22Rv1 (cell line): Measurements from ENCODE around the gene ALKBH8.
"Not testable (repeated sequence)": the region's sequence is repeated elsewhere in the genome, so short reads cannot be mapped to it uniquely, and the experiment has no call there.

Experiments
- H3K27ac ChIP-seq: fragments of 450-650 bp; 2 replicates; pipeline ENCODE4 v1.5.1; 2017
- ZFX ChIP-seq: fragments of 450-650 bp; IDR thresholded peaks from 2 replicates; pipeline ENCODE4 v1.6.1; 2017; ENCODE audit warnings: antibody characterized with exemption, borderline replicate concordance
- TF ChIP-seq, protein P1 (sequence below): fragments of 450-650 bp; IDR thresholded peaks from 2 replicates; pipeline ENCODE4 v1.5.1; 2017; ENCODE audit warnings: mild to moderate bottlenecking

ALKBH8 gene

DNA sequence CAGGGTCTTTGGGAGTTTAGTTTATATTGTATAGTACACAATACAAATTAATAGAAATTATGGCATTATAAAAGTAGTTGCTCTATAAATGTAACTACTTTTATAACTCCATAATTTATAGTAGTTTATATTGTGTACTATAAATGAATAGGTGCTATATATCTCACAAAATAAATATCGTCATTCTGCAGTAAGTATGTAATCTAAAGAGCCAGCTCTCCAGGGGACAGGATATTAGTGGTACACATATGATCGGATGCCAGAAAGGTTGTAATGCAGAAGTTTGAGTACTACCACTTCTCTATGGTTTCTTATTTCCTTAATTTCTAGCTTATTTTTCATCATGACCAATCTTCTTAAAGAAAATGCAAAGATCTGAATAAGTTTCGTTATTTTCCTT lies 87.7 kb downstream of the ALKBH8 start:
- H3K27ac ChIP-seq, result no peak overlapping the region
- TF ChIP-seq, protein P1, sequence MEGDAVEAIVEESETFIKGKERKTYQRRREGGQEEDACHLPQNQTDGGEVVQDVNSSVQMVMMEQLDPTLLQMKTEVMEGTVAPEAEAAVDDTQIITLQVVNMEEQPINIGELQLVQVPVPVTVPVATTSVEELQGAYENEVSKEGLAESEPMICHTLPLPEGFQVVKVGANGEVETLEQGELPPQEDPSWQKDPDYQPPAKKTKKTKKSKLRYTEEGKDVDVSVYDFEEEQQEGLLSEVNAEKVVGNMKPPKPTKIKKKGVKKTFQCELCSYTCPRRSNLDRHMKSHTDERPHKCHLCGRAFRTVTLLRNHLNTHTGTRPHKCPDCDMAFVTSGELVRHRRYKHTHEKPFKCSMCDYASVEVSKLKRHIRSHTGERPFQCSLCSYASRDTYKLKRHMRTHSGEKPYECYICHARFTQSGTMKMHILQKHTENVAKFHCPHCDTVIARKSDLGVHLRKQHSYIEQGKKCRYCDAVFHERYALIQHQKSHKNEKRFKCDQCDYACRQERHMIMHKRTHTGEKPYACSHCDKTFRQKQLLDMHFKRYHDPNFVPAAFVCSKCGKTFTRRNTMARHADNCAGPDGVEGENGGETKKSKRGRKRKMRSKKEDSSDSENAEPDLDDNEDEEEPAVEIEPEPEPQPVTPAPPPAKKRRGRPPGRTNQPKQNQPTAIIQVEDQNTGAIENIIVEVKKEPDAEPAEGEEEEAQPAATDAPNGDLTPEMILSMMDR, result no peak
- no peak for TF ChIP-seq ZFX

DNA sequence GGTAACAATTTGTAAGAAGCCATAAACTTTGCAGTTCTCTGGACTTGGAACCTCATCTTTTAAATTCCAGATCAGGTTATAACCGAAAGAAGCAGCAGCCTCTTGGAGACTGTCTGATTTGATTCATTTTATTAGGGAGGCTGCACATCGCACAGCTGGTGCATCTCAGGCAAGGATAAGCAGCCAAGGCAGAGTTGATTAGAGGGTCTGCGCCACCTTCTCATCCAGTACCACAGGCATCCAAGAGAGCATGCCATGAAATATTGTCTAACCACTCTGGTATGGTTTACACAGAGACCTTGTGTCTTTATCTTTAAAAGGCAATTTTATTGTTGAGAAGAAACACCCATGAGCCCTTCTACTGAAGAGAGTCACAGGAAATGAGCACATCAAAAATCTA lies 91.7 kb downstream of the ALKBH8 start:
- TF ChIP-seq ZFX, result no peak
- TF ChIP-seq, protein P1, result no peak
- no peak overlapping the region for H3K27ac ChIP-seq

DNA sequence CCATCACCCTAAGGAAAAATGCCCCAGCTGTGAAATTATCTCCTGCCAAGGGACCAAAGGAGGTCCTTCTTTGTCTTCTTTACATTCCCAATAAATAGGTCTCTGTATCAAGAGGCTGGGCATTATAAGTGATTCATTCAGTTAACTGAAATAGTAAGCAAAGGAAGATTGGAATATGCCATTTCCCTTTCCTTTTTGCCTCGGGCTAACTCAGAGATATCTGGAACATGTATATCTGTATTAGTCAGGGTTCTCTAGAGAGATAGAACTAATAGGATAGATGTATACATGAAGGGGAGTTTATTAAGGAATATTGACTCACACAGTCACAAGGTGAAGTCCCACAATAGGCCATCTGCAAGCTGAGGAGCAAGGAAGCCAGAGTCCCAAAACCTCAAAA lies 92.6 kb downstream of the ALKBH8 start:
- H3K27ac ChIP-seq, result no peak overlapping the region
- TF ChIP-seq, protein P1, result no peak

DNA sequence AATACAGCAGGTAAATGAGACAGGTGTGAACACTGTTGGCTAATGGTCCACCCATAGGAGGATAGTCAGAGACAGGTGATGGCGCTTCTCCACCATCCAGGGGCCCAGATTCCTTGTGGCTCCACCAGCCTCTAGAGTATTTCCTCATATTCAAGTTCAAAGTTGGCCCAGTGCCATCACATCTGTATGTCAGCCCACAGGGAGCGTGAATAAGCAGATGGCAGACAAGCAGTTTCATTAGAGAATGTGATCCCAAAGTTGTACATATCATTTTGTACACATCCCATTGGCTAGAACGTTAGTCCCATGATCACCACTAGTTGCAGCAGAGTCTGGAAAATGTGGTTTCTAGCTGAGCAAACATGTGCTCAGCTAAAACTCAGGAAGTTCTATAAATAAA lies 96.9 kb downstream of the ALKBH8 start:
- TF ChIP-seq, protein P1, result peak; percentile 18; the same call in 1 of the 2 replicates
- TF ChIP-seq ZFX, result no peak
- H3K27ac ChIP-seq, result peak overlapping the region; percentile 58

DNA sequence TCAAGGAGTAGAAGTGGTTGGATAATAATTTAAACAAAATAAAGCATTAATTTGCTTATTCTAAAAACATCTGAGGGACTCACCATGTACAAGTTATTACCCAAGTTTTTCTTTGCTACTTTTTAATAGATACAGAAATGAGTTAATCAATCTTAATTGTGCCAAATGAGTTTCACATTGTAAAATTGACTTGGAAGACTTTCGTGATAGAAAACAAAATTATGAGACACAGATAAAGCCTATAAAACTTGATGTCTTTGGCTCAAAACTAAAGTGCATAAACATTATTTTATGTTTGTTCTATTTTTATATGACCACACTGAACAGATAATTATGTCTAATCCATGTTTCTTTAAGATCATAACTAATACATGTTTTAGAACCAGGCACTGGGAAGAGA lies 97.8 kb downstream of the ALKBH8 start:
- TF ChIP-seq, protein P1, result no peak
- no peak for TF ChIP-seq ZFX
- peak overlapping the region; percentile 58 for H3K27ac ChIP-seq

DNA sequence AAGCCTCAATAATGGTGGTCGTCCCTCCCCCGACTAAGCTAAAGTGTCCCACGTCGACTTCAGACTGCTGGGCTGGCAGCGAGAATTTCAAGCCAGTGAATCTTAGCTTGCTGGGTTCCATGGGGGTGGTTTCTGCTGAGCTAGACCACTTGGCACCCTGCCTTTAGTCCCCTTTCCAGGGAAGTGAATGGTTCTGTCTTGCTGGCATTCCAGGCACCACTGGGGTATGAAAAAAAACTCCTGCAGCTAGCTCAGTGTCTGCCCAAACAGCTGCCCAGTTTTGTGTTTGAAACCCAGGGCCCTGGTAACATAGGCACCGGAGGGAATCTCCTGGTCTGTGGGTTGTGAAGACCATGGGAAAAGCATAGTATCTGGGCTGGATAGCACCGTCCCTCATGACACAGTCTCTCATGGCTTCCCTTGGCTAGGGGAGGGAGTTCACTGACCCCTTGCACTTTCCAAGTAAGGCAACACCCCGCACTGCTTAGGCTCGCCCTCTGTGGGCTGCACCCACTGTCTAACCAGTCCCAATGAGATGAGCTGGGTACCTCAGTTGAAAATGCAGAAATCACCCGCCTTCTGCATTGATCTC lies 99.2 kb downstream of the ALKBH8 start:
- not testable (repeated sequence) for H3K27ac ChIP-seq

DNA sequence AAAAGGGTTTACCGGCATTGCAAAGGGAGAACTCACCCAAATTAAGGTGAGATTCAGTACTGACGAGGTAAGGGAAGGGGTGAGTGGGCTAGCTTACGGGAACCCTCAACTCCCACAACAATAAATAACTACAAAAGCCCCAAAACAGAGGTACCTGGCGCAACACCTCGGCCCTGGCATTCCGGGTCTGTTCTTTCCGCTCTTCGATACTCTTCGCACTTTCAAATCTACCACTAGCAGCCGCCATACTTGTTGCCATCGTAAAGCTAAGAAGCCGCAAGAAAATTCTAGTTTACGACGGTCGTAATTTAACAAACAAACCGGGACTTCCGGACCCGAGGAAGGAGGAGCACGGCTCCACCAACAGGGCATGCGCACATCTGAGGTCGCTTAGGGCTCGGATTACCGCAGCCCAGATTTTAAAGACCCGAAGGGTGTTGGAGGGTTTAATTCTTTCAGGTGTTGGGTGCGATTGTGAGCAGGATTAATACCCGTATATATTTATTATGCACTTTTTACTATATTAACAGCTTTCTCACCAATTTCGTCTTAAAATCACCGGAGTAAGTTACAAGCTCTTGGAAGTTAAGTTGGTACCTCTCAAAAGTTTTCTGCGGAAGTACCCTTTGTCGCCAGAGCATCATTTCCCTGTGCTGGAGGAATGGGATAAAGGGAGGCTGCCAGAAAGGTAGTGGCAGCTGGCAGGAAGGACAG lies 107.8 kb downstream of the ALKBH8 start, which contains the start of gene CWF19L2:
Gene CWF19L2 (minus strand): TSS at position 268 of the 714 bp plus-strand sequence. CDS start 9 bp downstream, at position 259.
- no peak for TF ChIP-seq ZFX
- TF ChIP-seq, protein P1, result peak; percentile 8; the same call in 1 of the 2 replicates
- H3K27ac ChIP-seq, result peak within 1 kb of the TSS; percentile 62
